Measurements from ENCODE around the gene MMP15. TPM values are rescaled to one million over a fixed set of nuclear protein-coding genes. Genes with fewer than 3 reads are reported as not detected.

MMP15 gene
- total and polyA plus RNA-seq, 2 donors (not counting 3 experiments of a cell fraction or from before 2014, with no cell fraction given) = 12.6 to 16.0 TPM

- no peak for DNase-seq (ENCODE audit: low read depth, low spot score)
- Histone ChIP-seq H3K9ac (replicated peaks; ENCODE audit: extremely low read depth, insufficient read depth, low read length) (no peak overlapping the region), H3K27me3 (ENCODE audit: control insufficient read depth in 2 of 2, insufficient read depth in 2 of 2, low read length in 2 of 2) (no peaks in the 10 kb centered on the region), H3K4me1 (ENCODE audit: control insufficient read depth, extremely low read depth, insufficient read depth, low read length) (peaks cover 3% of the 10 kb centered on the region), H3K36me3 (ENCODE audit: control insufficient read depth in 2 of 2, extremely low read depth in 1 of 2, insufficient read depth in 2 of 2, low read length in 2 of 2) (peaks cover 6 to 18% of the 10 kb centered on the region in 2 experiments), H3K27ac (ENCODE audit: insufficient read depth, low read depth, low read length) (no peak overlapping the region), H3K4me2 (ENCODE audit: insufficient read depth, low read length) (no peak overlapping the region), H3K4me3 (replicated peaks in 1 of 3; ENCODE audit: insufficient read depth in 1 of 3, low read depth in 1 of 3, low read length in 3 of 3) (no peak overlapping the region), H2AFZ (ENCODE audit: low read depth, low read length) (no peak overlapping the region), H3K9me1 (replicated peaks; ENCODE audit: control insufficient read depth, extremely low read depth, insufficient read depth, low read length) (no peaks in the 10 kb centered on the region), H4K20me1 (replicated peaks; ENCODE audit: control insufficient read depth, extremely low read depth, insufficient read depth, low read length) (no peaks in the 10 kb centered on the region), H3K79me2 (ENCODE audit: control insufficient read depth, insufficient read depth, low read length) (no peaks in the 10 kb centered on the region), H3K9me3 (replicated peaks; ENCODE audit: control insufficient read depth, insufficient read depth, low read length) (no peaks in the 10 kb centered on the region)
- POLR2A ChIA-PET = no interaction called here
- intact Hi-C loops (cut with micrococcal nuclease) (no loop called here), dilution Hi-C loops (cut with MboI; ENCODE audit: extremely low pct_ligation_motif_present, low sequenced_read_pairs) (no loop called here)
- CTCF ChIA-PET = no interaction called here
- no TSS peak for BruUV-seq (replicated peaks)
- no peak for TF ChIP-seq MYC (IDR thresholded peaks at IDR 0.05; ENCODE audit: low read depth, low read length)
- TF ChIP-seq EZH2 (IDR thresholded peaks at IDR 0.05; ENCODE audit: borderline replicate concordance, low read depth, low read length, severe bottlenecking) = no peak
- no peak for FAIRE-seq
Observed at GRCh38 chr16:58016840-58017446, 8.6 kb upstream of the MMP15 start.

- BruUV-seq (replicated peaks) = no TSS peak
- CTCF ChIA-PET = interaction anchor here (1.3 to 2.6 kb wide), 4 partner anchors 8 to 288 kb away, joined by 3 to 40 read pairs (median 8); no protein-coding TSS in a partner anchor
- H3K36me3 ChIP-seq (ENCODE audit: control insufficient read depth in 2 of 2, extremely low read depth in 1 of 2, insufficient read depth in 2 of 2, low read length in 2 of 2) = peaks cover 0 to 9% of the 10 kb centered on the region in 2 experiments
Observed at GRCh38 chr16:58018803-58019202, 6.8 kb upstream of the MMP15 start.

More at GRCh38 chr16:58018803-58019202, 6.8 kb upstream of the MMP15 start:
- dilution Hi-C loops (cut with MboI; ENCODE audit: extremely low pct_ligation_motif_present, low sequenced_read_pairs) (no loop called here), intact Hi-C loops (cut with micrococcal nuclease) (no loop called here)
- Histone ChIP-seq H3K4me1 (ENCODE audit: control insufficient read depth, extremely low read depth, insufficient read depth, low read length) (peaks cover 10% of the 10 kb centered on the region), H3K9me3 (replicated peaks; ENCODE audit: control insufficient read depth, insufficient read depth, low read length) (no peaks in the 10 kb centered on the region), H2AFZ (ENCODE audit: low read depth, low read length) (no peak overlapping the region), H3K9me1 (replicated peaks; ENCODE audit: control insufficient read depth, extremely low read depth, insufficient read depth, low read length) (no peaks in the 10 kb centered on the region), H3K79me2 (ENCODE audit: control insufficient read depth, insufficient read depth, low read length) (no peaks in the 10 kb centered on the region), H3K9ac (replicated peaks; ENCODE audit: extremely low read depth, insufficient read depth, low read length) (no peak overlapping the region), H3K4me3 (replicated peaks in 1 of 3; ENCODE audit: insufficient read depth in 1 of 3, low read depth in 1 of 3, low read length in 3 of 3) (no peak overlapping the region), H3K27me3 (ENCODE audit: control insufficient read depth in 2 of 2, insufficient read depth in 2 of 2, low read length in 2 of 2) (no peaks in the 10 kb centered on the region), H4K20me1 (replicated peaks; ENCODE audit: control insufficient read depth, extremely low read depth, insufficient read depth, low read length) (no peaks in the 10 kb centered on the region), H3K27ac (ENCODE audit: insufficient read depth, low read depth, low read length) (no peak overlapping the region), H3K4me2 (ENCODE audit: insufficient read depth, low read length) (no peak overlapping the region)
- FAIRE-seq = no peak
- DNase-seq (ENCODE audit: low read depth, low spot score) = no peak
- no peak for TF ChIP-seq MYC (IDR thresholded peaks at IDR 0.05; ENCODE audit: low read depth, low read length)
- no peak for TF ChIP-seq CTCF (IDR thresholded peaks at IDR 0.05; ENCODE audit: extremely low read depth in 1 of 2, insufficient read depth in 1 of 2, low read depth in 1 of 2, low read length in 2 of 2)
- TF ChIP-seq EZH2 (IDR thresholded peaks at IDR 0.05; ENCODE audit: borderline replicate concordance, low read depth, low read length, severe bottlenecking) = no peak
- TF ChIP-seq MAX (IDR thresholded peaks at IDR 0.05; ENCODE audit: insufficient read depth, insufficient read length) = no peak
- TF ChIP-seq POLR2A (IDR thresholded peaks at IDR 0.05; ENCODE audit: low read depth, low read length) = no peak
- no peak for TF ChIP-seq POLR2AphosphoS5 (IDR thresholded peaks at IDR 0.05; ENCODE audit: insufficient read depth, low read depth, low read length)
- no peak for TF ChIP-seq JUN (IDR thresholded peaks at IDR 0.05; ENCODE audit: borderline replicate concordance, insufficient read depth, insufficient read length, low read depth)
- TF ChIP-seq FOS (IDR thresholded peaks at IDR 0.05; ENCODE audit: borderline replicate concordance, insufficient read depth, low read length) = no peak
- no peak for TF ChIP-seq GATA2 (IDR thresholded peaks at IDR 0.05; ENCODE audit: insufficient read depth, insufficient read length, low read depth, low read length)
- POLR2A ChIA-PET = no interaction called here

Measured in endothelial cell of umbilical vein (primary cell).